Measurements from ENCODE around the gene FBXO11. TPM values are rescaled to one million over a fixed set of nuclear protein-coding genes. Genes with fewer than 3 reads are reported as not detected.
"Not testable (repeated sequence)": the region's sequence is repeated elsewhere in the genome, so short reads cannot be mapped to it uniquely, and the experiment has no call there.

The FBXO11 gene
- total RNA-seq, 2 experiments from 2014 or later, result 47.3 to 48.1 TPM

DNA sequence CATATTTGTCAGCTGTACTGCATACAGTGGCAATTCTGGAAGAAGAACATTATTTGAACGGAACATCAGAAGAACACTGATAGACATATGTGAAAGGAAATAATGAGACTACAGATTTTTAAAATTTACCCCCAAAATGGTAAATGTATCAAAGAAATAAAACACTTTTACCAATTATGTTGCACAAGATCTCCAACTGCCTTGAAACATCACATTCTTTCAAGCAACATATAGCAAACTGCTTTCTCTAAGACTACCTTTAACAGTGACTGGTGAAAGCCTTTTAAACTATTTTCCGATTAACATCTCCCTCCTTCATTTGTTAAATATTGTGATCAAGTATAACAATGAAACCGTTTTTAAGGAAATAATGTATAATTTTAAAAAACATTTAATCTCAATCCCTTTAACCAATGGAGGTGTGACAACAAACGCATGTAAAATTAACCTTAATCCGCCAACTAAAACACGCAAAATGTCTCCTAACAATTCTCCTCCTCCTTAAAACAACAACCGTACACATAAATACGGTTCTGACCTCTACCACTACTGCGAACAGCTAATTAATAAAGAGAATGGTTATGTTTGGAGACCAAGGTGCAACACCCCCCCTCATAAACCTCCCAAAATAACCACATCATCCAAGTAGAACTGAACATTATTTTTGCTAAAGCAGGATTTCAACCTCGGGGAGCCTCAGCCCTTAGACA, 2.4 kb downstream of the FBXO11 start:
- H3K27ac Mint-ChIP-seq, result peak overlapping the region; percentile 99
- ATAC-seq (no peak), DNase-seq (no peak)
- intact Hi-C loops (cut with micrococcal nuclease), result no loop called here
- ChIA-PET CTCF (interaction anchor here (1.5 kb wide), 1 partner anchor 10 kb away, joined by 3 read pairs; no protein-coding TSS in a partner anchor), POLR2A (interaction anchor here (0.6 to 1.4 kb wide), 3 partner anchors 61 to 747 kb away, joined by 3 read pairs; no protein-coding TSS in a partner anchor)
- H3K9me3 Mint-ChIP-seq, result no peaks in the 10 kb centered on the region
- TF ChIP-seq CTCF (IDR thresholded peaks at IDR 0.05), result no peak
- peaks cover 8% of the 10 kb centered on the region for H3K36me3 Mint-ChIP-seq (ENCODE audit: low read depth)
- H3K27me3 Mint-ChIP-seq, result no peaks in the 10 kb centered on the region
- peaks cover 39% of the 10 kb centered on the region for H3K4me1 Mint-ChIP-seq (ENCODE audit: low read depth)
- H3K4me3 Mint-ChIP-seq, result peak overlapping the region; percentile 99

DNA sequence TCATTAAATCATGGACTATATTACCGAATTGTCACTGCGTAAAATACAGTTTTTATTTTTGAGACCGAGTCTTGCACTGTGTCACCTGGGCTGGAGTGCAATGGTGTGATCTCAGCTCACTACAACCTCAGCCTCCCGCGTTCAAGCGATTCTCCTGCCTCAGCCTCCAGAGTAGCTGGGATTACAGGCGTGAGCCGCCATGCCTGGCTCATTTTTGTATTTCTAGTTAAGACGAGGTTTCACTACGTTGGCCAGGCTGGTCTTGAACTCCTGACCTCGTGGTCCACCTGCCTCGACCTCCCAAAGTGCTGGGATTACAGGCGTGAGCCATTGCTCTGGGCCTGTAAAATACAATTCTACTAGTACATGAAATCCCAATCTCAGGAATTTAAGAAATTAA, 4.4 kb downstream of the FBXO11 start:
- POLR2A ChIA-PET; H3K27me3 Mint-ChIP-seq; H3K9me3 Mint-ChIP-seq; ATAC-seq; DNase-seq; H3K4me3 Mint-ChIP-seq; intact Hi-C loops (cut with micrococcal nuclease): not testable (repeated sequence)
- Mint-ChIP-seq H3K36me3 (ENCODE audit: low read depth) (peaks cover 22% of the 10 kb centered on the region), H3K27ac (peak overlapping the region; percentile 11), H3K4me1 (ENCODE audit: low read depth) (peaks cover 46% of the 10 kb centered on the region)
- CTCF ChIA-PET, result interaction anchor here (1.1 to 2.0 kb wide), 4 partner anchors 10 to 205 kb away, joined by 3 to 7 read pairs (median 4); no protein-coding TSS in a partner anchor

- no peaks in the 10 kb centered on the region for H3K9me3 Mint-ChIP-seq
- POLR2A ChIA-PET, result interaction anchor here (0.7 kb wide), 1 partner anchor 363 kb away, joined by 3 read pairs; no protein-coding TSS in a partner anchor
- TF ChIP-seq CTCF (IDR thresholded peaks at IDR 0.05), result no peak
- CTCF ChIA-PET, result interaction anchor here (1.4 to 2.0 kb wide), 2 partner anchors 43 to 206 kb away, joined by 4 to 7 read pairs; no protein-coding TSS in a partner anchor
- intact Hi-C loops (cut with micrococcal nuclease), result no loop called here
- peaks cover 57% of the 10 kb centered on the region for H3K4me1 Mint-ChIP-seq (ENCODE audit: low read depth)
- no peak overlapping the region for H3K27ac Mint-ChIP-seq
- no peaks in the 10 kb centered on the region for H3K27me3 Mint-ChIP-seq
- H3K4me3 Mint-ChIP-seq, result no peak overlapping the region
- peaks cover 30% of the 10 kb centered on the region for H3K36me3 Mint-ChIP-seq (ENCODE audit: low read depth)
- DNase-seq, result no peak
- ATAC-seq, result no peak
Measured at GRCh38 chr2:47900857-47901256, 5.4 kb downstream of the FBXO11 start.

GRCh38 chr2:47899915-47900816, 6.1 kb downstream of the FBXO11 start:
- H3K27me3 Mint-ChIP-seq, result no peaks in the 10 kb centered on the region
- H3K9me3 Mint-ChIP-seq, result no peaks in the 10 kb centered on the region
- CTCF ChIA-PET, result interaction anchor here (0.8 to 1.6 kb wide), 6 partner anchors 10 to 51 kb away, joined by 3 to 5 read pairs (median 3); no protein-coding TSS in a partner anchor
- DNase-seq, result peak; percentile 28
- peaks cover 31% of the 10 kb centered on the region for H3K36me3 Mint-ChIP-seq (ENCODE audit: low read depth)
- no peak for ATAC-seq
- H3K4me1 Mint-ChIP-seq (ENCODE audit: low read depth), result peaks cover 59% of the 10 kb centered on the region
- H3K4me3 Mint-ChIP-seq, result no peak overlapping the region
- intact Hi-C loops (cut with micrococcal nuclease), result no loop called here
- peak overlapping the region; percentile 81 for H3K27ac Mint-ChIP-seq
- no peak for TF ChIP-seq CTCF (IDR thresholded peaks at IDR 0.05)
- POLR2A ChIA-PET, result interaction anchor here (1.0 kb wide), 1 partner anchor 16 kb away, joined by 4 read pairs; no protein-coding TSS in a partner anchor

Data from activated CD8-positive, alpha-beta T cell treated with anti-CD3 and anti-CD28 coated beads for 36 hours (primary cell).